Ishikawa (cell line): ENCODE measurements around the gene CYB5RL.
A peak's percentile ranks its signal among the peaks of the same experiment; 100 is the strongest.

Source experiments
- CEBPB ChIP-seq: IDR thresholded peaks from 2 replicates; pipeline ENCODE4 v1.6.1; 2012
- CREB1 ChIP-seq: IDR thresholded peaks from 2 replicates; pipeline ENCODE4 v1.6.1; 2012; ENCODE audit warnings: low read depth
- EGR1 ChIP-seq: IDR thresholded peaks from 2 replicates; pipeline ENCODE4 v1.6.1; 2012
- EP300 ChIP-seq: IDR thresholded peaks from 2 replicates; pipeline ENCODE4 v1.6.1; 2012; ENCODE audit warnings: borderline replicate concordance
- FOXM1 ChIP-seq: IDR thresholded peaks from 2 replicates; pipeline ENCODE4 v1.6.1; 2012; ENCODE audit warnings: low read depth, borderline replicate concordance
- MAX ChIP-seq: IDR thresholded peaks from 2 replicates; pipeline ENCODE4 v1.6.1; 2012
- NFIC ChIP-seq: IDR thresholded peaks from 2 replicates; pipeline ENCODE4 v1.6.1; 2012
- RAD21 ChIP-seq: IDR thresholded peaks from 2 replicates; pipeline ENCODE4 v1.6.1; 2012; ENCODE audit warnings: low read depth
- REST ChIP-seq: IDR thresholded peaks from 2 replicates; pipeline ENCODE4 v1.6.1; 2012; ENCODE audit warnings: low read depth, mild to moderate bottlenecking
- TAF1 ChIP-seq: IDR thresholded peaks from 2 replicates; pipeline ENCODE4 v1.6.1; 2012; ENCODE audit warnings: low read depth, mild to moderate bottlenecking
- TCF12 ChIP-seq: IDR thresholded peaks from 2 replicates; pipeline ENCODE4 v1.6.1; 2012; ENCODE audit warnings: low read depth
- TEAD4 ChIP-seq: IDR thresholded peaks from 2 replicates; pipeline ENCODE4 v1.6.1; 2012
- USF1 ChIP-seq: IDR thresholded peaks from 2 replicates; pipeline ENCODE4 v1.6.1; 2012
- YY1 ChIP-seq: IDR thresholded peaks from 2 replicates; pipeline ENCODE4 v1.6.1; 2012; ENCODE audit warnings: low read depth
- ZBTB7A ChIP-seq: IDR thresholded peaks from 2 replicates; pipeline ENCODE4 v1.6.1; 2012; ENCODE audit warnings: low read depth

CYB5RL gene

GRCh38 chr1:54207287-54207686, 7.5 kb upstream of the CYB5RL start:
- TF ChIP-seq YY1 (no peak), NFIC (no peak), TCF12 (no peak), TEAD4 (no peak), CEBPB (no peak), EGR1 (no peak)

DNA sequence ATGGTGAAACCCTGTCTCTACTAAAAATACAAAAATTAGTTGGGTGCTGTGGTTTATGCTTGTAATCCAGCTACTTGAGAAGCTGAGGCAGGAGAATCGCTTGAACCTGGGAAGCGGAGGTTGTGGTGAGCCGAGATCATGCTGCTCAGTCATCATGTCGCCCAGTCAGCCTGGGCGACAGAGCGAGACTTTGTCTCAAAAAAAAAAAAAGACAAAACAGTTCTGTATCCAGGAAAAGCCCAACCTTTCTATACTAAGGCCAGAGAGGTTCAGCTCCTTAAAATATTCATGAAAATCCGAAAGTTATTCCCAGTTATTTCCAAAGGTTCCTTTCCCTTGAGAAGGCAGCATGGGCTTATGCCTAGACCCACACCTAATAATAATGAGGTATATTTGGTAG, 4.4 kb upstream of the CYB5RL start:
- TF ChIP-seq ZBTB7A (no peak), REST (no peak), NFIC (no peak)

- TF ChIP-seq TAF1 (no peak), MAX (no peak), EP300 (no peak), NFIC (no peak), YY1 (no peak), REST (no peak), RAD21 (no peak), EGR1 (no peak), TEAD4 (no peak), USF1 (no peak), CEBPB (no peak), CREB1 (no peak), TCF12 (no peak), FOXM1 (no peak), ZBTB7A (no peak)
Measured at GRCh38 chr1:54200519-54200997, 728 bp upstream of the CYB5RL start.

DNA sequence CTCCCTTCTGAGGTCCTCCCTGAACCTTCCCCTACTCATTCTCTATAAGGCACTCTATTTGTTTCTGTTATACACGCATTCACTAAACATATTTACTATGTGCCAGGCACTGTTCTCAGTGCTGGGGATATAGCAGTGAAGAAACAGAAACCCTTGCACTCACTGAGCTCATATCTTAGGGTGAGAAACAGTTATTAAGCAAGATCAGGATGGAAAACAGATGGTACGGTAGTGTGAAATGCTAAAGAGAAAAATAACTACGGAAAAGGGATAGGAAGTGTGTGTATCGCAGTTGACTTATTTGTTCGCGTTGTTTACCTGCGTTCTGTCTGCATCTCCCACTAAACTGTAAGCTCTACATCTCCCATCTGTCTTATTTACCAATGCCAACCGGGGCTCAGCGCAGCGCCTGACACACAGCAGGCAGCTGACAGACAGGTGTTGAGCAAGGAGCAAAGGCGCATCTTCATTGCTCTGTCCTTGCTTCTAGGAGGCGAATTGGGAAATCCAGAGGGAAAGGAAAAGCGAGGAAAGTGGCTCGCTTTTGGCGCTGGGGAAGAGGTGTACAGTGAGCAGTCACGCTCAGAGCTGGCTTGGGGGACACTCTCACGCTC, 572 bp downstream of the CYB5RL start:
- no peak for TF ChIP-seq REST
- TF ChIP-seq TEAD4, result no peak
- TF ChIP-seq MAX, result 0 out of 2 replicates have a peak, but pooled peaks have one; percentile 1
- TF ChIP-seq RAD21, result no peak
- no peak for TF ChIP-seq TCF12
- no peak for TF ChIP-seq EP300
- no peak for TF ChIP-seq EGR1
- no peak for TF ChIP-seq TAF1

GRCh38 chr1:54193453-54193852, 6.4 kb downstream of the CYB5RL start:
- no peak for TF ChIP-seq REST
- TF ChIP-seq CREB1, result no peak
